LoVo (cell line): ENCODE data around the gene GTF3C2.
A peak's percentile ranks its signal among the peaks of the same experiment; 100 is the strongest.

Experiments used
- DNase-seq: peaks from one replicate; pipeline ENCODE4 v3.0.0-alpha.2; 2016; ENCODE audit warnings: low spot score

GTF3C2 gene, protein sequence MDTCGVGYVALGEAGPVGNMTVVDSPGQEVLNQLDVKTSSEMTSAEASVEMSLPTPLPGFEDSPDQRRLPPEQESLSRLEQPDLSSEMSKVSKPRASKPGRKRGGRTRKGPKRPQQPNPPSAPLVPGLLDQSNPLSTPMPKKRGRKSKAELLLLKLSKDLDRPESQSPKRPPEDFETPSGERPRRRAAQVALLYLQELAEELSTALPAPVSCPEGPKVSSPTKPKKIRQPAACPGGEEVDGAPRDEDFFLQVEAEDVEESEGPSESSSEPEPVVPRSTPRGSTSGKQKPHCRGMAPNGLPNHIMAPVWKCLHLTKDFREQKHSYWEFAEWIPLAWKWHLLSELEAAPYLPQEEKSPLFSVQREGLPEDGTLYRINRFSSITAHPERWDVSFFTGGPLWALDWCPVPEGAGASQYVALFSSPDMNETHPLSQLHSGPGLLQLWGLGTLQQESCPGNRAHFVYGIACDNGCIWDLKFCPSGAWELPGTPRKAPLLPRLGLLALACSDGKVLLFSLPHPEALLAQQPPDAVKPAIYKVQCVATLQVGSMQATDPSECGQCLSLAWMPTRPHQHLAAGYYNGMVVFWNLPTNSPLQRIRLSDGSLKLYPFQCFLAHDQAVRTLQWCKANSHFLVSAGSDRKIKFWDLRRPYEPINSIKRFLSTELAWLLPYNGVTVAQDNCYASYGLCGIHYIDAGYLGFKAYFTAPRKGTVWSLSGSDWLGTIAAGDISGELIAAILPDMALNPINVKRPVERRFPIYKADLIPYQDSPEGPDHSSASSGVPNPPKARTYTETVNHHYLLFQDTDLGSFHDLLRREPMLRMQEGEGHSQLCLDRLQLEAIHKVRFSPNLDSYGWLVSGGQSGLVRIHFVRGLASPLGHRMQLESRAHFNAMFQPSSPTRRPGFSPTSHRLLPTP

DNA sequence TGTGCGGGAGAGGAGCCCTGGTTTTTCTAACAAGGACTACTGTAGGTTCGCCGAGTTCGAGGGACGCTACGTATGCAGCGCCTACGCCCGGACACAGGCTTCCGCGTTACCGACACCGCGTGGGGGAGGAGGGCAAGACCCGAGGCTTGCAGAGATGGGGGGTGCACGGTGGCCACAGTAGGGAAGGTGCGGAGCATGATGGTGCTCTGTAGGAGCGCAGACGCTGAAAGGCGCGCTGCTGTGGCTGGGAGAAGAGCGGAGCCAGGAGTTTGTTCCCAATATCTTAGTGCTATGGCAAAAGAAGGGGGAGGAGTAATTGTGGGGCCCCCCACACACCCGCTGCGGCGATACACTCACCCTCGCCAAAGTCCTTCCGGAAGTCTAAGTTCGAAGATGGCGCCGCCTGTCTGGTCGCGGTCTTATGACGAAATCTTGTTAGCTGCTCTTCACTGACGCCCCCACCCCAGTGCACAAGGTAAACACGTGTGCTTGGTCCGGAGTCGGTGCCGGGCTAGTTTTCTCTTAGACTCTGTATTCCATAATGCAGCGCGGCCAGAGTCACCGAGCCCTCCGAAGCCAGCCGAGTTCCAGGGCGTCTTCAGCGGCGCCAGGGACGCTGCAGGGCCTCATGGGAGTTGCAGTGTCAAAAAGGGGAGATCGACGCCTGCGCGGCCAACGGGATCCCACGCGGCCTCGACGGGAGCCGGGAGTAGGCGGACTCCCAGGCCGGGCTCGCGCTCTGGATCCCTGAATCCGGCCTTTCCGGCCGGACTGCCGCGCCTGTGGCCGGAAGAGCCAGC is at the start of gene GTF3C2:
GTF3C2 (minus strand) TSS at position 383 of the 800 bp plus-strand sequence. CDS start 13,210 bp downstream, outside the sequence.
- DNase-seq: peak; percentile 96

DNA sequence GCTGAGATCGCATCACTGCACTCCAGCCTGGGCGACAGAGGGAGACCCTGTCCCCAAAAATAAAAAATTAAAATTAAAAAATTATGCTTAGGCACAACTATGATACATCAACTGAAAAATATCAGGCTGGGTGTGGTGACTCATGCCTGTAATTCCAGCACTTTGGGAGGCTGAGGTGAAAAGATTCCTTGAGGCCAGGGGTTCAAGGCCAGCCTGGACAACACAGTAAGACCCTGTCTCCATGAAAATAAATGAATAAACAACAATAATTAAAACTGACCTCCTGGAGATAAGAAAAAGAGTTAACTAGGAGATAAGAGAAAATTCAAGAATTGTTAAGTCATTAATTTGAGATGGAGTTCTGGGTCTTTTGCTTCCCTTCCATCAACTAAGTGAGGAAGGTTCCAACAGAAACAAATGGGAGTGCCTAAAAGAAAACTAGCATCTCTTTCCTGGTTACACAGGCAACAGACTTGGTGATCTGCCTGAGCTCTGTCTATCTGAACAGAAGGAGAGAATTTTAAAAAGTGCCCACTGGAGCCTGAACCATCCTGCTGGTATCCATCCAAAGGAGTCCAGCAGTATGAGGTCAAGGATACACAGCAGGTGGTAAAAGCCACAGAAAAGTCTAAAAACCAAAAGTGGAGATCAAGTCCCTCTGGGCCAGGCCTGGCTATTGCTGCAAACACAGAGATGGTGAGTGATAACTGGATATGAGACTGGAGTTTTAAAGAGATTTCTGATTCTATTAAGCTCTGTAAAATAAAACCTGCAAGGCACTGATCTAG is 44.0 kb upstream of the GTF3C2 start:
- no peak for DNase-seq

DNA sequence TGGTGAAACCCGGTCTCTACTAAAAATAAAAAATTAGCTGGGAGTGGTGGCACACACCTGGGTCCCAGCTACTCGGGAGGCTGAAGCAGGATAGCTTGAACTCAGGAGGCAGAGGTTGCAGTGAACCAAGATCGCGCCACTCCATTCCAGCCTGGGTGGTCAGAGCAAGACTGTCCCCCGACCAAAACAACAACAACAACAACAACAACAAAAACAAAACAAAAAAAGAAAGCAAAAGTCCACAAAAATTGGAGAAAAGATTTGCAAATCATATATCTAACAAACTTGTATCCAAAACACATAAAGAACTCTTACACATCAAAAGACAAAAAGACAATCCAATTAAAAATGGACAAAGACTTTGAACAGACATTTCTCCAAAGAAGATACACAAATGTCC is 42.4 kb upstream of the GTF3C2 start:
- DNase-seq: no peak

DNA sequence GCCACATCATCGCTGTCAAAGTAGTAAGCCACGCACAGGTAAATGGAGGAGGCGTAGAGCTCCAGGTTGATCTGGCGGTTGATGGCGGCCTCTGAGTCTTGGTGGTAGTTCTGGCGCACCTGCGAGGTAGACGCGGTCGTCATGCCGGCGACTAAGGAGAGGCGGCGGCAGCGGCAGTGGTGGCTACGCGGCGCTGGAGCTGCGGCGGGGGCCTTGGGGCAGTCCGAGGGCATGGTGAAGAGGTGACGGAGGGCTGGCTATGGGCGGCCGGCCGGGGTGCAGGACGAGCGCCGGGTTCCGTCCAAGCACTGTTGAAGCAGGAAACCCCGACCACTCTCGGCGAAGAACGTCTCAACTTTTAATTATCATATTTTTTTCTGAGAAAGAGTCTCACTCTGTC is 36.7 kb upstream of the GTF3C2 start:
- DNase-seq: no peak

DNA sequence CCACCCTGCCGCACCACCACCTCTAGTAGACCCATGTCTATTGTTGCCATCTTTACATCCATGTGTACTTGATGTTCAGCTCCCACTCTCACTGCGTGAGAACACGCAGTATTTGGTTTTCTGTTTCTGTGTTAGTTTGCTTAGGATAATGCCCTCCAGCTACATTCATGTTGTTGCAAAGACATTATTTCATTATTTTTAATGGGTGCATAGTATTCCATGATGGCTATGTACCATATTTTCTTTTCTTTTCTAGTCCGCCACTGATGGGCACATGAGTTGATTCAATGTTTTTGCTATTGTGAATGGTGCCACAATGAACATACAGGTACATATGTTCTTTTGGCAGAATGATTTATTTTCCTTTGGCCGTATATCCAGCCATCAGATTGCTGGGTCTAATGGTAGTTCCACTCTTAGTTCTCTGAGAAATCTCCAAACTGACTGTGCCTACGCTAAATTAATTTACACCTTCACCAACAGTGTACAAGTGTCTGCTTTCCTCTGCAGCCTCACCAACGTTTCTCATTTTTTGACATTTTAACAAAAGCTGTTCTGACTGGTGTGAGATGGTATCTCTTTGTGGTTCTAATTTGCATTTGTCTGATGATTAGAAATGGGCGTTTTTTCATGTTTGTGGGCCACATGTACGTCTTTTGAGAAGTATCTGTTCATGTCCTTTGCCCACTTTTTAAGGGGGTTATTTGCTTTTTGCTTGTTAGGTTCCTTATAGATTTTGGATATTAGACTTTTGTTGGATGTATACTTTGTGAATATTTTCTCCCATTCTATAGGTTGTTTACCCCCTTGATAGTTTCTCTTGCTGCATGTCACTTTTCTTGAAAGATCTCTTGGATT is 34.5 kb upstream of the GTF3C2 start:
- no peak for DNase-seq

DNA sequence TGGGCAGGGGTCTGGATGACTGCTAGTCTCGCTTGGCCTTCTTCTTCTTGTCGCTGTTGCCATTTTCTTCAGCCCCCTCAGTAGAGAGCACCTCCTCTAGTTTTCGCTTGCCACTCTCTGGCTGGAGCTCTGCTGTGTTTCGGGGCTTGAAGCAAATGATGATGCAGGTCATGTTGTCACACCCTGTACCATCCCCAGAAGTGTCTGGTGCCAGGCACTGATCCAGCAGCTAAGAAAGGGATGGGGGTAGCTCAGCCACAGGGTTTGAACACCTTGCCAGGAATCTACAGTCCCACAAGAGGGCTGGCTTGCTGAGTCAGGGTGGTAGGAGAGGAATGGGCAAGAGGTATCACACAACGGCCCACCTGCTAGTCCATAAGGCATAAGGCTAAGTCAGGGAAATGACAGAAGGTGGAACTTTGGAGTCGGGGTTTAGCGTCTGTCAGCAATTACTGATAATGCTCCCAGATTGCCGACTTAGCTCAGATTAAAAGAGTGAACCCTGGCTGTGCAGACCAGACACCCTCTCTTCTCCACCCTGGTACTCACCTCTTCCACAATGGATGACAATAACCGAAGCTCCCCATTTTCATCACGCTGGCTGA is 25.1 kb upstream of the GTF3C2 start:
- no peak for DNase-seq

DNA sequence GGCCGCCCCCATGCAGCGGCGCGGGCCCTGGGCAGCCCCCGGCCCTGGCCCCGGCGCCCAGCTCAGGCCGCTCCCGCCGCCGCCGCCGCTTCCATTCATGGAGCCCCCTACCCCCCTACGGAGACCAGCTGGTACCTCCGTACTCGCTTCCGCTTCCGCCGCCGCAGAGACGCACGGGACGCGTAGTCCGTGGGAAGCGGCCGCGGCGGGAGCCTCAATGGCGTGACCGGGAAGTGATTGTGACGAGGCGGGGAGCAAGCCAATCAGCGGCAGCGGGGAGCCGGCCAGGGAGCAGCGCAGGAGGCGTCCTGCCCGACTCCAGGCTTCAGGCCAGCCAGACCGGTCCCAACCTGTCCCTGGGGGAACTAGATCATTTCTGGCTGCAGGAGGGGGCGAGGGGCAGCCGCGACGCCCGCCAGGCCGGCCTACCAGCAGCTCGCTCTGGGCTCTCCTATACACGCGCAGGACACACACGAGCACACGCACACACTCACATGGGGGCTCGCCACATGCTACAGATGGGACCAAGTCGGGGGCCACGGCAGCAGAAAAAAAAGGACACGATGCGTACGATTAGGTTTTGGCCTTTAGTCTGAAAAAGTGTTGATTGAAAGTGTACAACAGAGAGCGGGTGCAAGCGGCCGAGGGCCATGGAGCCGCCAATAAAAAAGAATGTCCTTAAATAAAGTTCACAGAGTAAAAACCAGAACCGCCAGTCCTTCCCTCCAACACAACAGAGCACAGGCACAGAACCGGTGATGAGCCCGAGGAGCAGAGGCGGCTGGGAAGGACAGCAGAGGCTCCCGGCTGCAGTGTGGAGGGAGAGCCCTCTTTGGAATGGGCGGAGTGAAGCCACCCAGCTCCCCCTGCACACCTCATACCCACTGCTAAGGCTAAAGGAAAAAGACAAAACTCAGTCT is 24.3 kb upstream of the GTF3C2 start, which contains the start of gene ZNF513:
ZNF513 (minus strand) TSS at position 109 of the 920 bp plus-strand sequence. CDS start 208 bp downstream, outside the sequence.
- DNase-seq: no peak

DNA sequence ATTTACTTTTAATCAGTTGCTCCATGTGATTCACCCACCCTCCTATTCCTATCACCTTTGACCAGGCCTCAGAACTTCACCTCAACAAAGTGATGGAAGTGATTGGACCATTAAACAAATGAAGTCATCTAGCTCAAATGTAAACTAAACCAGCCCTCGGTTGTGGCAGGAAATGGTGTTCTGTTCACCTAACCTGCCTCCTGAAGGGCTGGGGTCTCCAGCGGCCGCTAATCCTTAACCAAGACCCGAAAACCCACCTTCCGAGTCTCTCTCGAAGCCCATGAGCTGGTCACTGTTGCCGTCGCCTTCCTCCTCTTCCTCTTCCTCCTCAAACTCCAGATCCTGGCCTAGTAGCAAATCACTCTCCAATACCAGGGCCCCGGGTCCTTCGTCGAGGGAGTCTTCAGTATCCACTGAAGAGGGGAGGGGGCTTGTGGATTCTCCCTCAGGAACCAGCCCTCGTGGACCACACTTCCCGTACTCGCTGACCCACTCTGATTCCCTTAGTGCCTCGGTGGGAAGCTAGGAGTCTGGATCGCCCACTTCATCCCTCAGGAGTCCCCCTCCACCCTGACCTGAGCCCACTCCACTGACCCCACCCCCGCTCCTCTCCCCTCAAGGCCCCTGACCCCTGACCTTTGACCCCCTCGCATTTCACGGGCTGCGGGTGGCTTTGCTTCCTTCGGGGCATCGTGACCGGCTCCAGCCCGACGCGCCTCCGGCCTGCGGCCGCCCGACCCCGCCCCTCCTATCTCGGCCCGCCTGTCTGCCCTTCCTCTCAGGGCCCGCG is 23.5 kb upstream of the GTF3C2 start:
- DNase-seq: no peak

DNA sequence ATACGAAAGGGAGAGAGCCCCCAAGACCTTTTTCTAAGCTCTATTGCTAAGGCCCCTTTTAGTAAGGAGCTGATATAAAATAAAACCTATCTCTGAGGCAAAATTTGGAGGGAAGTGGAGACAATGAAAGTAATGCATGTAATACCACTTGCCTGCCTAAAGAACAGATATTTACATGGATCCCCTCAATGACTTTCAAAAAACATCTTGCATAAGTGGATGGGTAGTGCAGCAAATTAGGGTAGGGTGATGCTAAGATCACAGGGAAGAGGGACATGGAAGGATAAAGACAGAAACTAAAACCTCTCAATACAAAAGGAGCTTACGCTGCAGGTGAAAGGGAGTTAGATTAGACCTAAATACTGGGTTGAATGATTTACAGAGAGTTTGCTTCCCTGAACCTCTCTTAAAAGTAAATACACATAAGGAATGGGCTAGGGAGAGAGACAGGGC is 22.8 kb upstream of the GTF3C2 start:
- no peak for DNase-seq

DNA sequence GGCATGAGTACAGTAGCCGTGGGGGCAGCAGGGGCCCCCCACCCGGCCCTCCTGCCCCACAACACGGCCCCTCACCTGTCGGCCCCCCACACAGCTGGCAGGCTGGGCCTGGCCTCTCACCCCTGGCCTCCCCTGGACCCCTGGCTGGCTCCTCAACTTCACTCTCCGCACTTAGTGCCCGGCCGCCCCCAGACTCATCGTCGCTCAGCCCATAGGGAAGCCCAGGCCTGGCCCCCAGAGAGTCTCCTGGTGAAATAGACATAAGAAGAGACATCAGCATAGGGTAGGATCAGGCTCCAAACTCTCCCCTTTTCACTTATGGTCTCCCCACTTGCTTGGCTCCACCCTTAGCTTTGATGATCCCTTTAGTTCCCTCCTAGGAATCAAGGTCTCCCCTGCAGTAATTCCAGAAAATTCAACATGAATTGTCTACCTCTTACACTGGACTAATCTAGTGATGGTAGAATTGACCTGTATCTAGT is 22.3 kb upstream of the GTF3C2 start:
- DNase-seq: no peak

DNA sequence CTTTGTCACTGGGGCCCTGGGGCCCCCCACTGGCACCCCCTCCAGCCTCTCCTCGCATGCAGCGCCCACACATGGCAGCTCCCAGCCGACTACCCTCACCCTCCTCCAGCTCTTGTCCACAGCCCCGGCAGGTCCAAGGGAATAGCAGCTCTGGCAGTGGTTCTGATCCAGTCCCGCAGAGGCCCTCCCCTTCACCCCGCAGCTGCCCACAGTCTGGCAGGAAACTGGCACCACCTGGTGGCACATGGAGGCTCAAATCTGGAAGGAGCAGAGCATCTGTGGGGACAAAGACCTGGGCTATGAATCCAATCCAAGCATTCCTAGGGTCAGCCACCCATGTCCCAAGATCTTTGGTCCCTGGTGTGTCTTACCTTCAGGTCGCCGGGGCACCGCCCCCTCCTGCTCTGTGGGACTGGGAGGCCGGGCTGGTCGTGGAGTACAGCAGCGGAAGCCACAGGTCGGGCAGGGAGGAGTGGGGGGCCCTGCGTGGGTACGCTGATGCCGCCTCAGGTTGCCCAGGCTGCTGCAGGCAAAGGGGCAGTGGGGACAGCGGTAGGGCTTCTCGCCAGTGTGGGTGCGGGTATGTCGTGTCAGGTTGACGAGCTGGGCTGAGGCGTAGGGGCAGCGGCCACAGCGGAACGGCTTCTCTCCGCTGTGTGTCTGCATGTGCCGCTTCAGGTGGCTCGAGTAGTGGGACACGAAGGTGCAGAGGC is 21.7 kb upstream of the GTF3C2 start:
- no peak for DNase-seq

DNA sequence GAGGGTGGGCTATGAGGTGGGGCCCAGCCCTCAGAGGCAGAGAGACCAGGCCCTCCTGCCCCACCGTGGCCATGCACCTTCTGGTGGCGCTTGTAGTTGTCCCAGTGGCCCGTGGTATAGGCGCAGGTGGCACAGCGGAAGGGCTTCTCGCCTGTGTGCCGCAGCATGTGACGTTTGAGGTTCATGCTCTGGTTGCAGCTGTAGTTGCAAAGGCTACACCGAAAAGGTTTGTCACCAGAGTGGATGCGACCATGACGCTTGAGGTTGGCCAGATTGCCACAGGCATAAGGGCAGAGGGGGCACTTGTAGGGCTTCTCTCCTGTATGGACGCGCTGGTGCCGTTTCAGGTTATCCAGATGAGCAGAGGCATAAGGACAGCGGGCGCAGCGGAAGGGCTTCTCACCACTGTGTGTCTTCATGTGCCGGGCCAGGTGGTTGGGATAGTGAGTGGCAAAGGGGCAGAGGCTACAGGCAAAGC is 21.1 kb upstream of the GTF3C2 start:
- no peak for DNase-seq

DNA sequence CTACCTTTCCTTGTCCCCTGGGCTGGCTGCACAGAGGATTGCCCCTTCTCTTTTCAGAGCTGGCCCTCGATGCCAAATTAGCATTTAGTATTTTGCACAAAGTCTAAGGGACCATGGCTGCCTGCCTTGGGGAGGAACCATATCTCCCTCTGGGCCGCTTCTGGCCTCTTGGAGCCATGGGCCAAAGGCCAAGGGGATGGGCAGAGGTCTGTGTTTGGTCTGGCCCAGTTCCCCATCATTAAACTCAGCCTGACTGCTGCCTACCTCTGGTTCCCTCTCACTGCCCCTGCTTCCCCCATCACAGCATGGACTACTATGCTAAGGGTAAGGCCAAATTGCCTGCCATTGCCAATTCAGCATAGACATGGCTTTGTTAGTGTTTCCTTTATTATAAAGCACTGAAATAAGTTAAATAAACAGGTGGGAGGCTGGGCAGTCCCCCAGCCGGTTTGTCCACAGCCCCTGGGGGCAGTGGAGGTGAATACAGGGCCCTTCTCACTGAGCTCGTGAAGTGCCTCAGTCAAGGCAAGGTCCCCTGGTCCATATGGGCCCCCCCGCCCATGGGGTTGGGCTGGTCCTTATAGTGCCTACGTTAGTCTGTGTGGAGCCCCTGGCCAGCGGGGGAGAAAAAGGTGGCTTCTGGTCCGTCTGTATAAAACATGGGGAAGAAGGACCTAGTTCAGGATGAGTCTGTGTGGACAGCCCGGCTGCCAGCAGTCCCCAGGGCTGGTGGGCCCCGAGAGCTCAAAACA is 20.5 kb upstream of the GTF3C2 start:
- DNase-seq: no peak

DNA sequence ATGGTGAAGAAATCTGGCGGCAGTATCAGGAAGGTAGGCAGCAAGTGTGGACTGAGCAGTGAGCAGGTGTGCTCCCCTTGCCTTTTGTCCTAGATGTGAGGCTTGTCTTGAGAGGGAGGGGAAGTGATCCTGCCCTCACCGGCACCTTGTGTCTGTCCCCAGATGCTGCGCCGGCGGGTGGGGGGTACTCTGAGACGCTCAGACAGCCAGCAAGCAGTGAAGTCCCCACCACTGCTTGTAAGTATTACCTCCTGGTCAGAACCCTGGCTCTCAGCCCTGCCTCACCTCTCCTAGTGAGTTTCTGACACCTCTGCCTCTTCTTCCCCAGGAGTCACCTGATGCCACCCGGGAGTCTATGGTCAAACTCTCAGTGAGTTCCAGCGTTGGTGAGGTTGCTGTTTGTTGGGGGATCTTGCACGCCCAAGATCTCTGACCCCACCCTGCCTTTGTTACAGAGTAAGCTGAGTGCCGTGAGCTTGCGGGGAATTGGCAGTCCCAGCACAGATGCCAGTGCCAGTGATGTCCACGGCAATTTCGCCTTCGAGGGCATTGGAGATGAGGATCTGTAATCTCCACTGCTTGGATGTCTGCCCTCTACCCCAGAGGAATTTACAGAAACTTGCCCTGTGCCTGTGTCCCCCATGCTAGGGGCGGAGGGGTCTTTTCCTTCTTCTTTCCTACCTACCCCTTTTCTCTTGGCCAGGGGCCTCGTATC is 19.7 kb upstream of the GTF3C2 start:
- DNase-seq: no peak

DNA sequence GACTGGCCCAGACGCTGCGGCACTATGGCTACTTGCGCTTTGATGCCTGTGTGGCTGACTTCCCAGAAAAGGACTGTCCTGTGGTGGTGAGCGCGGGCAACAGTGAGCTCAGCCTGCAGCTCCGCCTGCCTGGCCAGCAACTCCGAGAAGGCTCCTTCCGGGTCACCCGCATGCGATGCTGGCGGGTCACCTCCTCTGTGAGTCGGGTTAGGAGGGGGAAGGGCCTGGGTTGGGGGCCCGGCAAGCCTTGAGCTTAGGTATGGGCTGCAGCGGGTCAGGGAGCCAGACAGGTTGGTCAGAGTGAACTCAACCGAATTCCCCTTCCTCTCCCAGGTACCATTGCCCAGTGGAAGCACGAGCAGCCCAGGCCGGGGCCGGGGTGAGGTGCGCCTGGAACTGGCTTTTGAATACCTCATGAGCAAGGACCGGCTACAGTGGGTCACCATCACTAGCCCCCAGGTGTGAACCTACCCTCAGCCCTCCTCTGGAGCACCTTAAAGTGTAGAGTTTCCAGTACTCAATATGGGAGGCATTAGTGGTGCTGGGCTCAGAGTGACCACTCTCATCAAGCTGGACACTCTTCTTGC is 19.0 kb upstream of the GTF3C2 start:
- DNase-seq: no peak
